Frontal cortex (tissue), 4 donors: ENCODE results near the gene ABLIM2. TPM values are rescaled to one million over a fixed set of nuclear protein-coding genes. Genes with fewer than 3 reads are reported as not detected.

ENCODE experiments used
- DNase-seq, 2 donors: peaks; one replicate each; pipeline ENCODE4 v3.0.0; 2012; ENCODE audit warnings: low spot score in 2 of 2
- FAIRE-seq: peaks from 2 replicates; lab custom pipeline; 2012; peaks lifted over from hg19 to GRCh38; lab: Jason Lieb, UNC
- total RNA-seq: library from RNA; depleted of rRNA; stranded (reverse); fragments of >200 nt; gene quantifications from one replicate; pipeline ENCODE4 v1.2.3, GENCODE V29; 2014
- donor health status: control.
- donor health status: control.
- donor health status: control.

ABLIM2 gene
- total RNA-seq, 1 donor from 2014 or later = 9.4 TPM

DNA sequence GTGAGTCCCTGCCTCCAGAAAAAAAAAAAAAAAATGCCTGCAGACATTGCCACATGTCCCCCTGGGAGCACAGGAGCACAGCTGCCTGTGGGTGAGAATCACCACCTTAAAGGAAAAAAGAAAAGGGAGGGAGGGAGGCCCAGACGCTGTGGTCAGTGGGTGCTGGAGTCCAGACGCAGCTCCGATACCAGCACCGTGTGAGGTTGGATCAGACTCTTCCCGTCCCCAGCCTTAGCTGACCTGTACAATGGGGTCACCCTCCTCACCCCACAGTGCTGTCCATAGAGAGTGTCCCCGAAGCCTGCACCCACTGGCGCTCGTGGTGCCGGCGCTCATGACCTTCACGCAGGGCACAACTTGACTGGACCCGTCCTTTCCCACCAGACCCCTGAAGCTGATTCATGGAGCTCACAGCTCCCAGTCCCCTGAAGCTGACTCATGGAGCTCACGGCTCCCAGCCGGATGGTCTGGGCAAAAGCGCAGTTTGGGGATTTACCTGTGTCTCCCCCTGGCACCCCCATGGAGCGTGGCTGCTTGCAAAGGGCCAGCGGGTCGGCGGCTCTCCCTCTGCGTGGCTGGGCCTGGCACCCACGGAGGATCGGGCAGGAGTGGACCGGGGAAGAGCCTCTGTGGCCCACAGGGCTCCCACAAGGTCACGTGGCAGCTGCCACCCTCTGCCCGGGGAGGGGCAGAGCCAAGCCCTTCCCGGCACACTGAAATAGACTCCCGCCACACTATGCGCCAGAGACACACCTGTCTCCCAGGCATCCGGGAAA is 31.4 kb downstream of the ABLIM2 start:
- DNase-seq = no peak
- FAIRE-seq = no peak

DNA sequence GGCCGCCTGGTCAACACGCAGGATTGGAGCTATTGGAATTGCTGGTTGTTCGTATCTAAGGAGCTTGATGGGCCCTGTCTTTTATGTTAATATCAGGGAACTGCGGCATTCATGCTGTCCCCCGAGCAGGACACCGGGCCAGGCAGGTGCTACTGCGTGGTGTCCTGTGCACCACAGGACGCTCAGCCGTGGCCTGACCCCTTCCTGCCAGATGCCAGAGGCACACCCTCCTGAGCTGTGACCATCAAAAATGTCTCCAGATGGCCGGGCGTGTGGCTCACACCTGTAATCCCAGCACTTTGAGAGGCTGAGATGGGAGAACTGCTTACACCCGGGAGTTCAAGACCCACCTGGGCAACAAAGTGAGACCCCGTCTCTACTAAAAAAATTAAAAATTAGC is 32.1 kb downstream of the ABLIM2 start:
- DNase-seq (no peak), FAIRE-seq (no peak)

DNA sequence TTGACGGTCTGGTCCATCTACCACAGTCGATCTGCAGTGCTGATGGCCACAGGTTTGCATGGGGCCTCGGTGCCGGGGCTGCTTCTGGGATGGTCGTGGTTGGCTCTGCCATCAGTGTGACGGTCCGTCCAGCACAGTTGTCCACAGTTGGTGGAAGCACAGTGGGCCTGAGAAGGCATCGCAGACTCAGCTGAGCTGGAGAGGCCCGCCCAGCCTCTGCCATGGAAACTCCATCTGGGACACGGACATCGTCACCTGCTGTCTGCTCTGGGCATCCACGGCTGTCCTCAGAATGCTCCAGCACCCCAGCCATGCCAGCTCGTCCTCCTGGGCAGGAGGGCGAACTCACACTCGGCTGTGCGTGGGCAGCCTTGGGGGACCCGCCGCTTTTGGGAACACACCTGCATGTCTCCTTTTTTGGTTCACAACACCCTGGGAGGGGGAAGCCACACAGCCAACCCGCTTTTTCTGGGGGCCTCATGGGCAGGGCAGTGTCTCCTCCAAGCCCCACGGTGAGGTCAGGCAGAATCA is 33.0 kb downstream of the ABLIM2 start:
- no peak for FAIRE-seq
- DNase-seq = no peak

- FAIRE-seq (no peak), DNase-seq (no peak)
Observed at GRCh38 chr4:8123870-8124269, 34.7 kb downstream of the ABLIM2 start.

GRCh38 chr4:8123389-8123788 is 35.2 kb downstream of the ABLIM2 start:
- DNase-seq = no peak
- no peak for FAIRE-seq

GRCh38 chr4:8122746-8123145 is 35.9 kb downstream of the ABLIM2 start:
- DNase-seq (no peak), FAIRE-seq (no peak)

GRCh38 chr4:8121292-8122015 is 37.2 kb downstream of the ABLIM2 start:
- FAIRE-seq (no peak), DNase-seq (no peak)

DNA sequence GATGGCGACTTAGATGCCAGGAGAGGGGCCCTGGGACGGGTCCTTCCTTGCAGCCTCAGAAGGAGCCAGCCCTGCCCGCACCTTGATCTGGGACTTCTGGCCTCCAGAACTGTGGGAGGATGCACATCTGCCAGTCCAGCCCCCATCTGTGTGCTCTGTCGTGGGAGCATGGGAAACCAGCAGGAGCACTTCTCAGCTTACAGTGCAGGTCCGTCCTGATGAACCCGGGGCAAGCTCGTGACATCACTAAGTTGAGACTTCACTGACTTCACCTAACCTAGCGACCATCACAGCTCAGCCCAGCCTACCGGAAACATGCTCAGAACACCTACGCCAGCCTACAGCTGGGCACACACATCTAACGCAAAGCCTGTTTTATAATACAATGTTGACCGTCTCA is 38.1 kb downstream of the ABLIM2 start:
- no peak for DNase-seq
- FAIRE-seq = no peak

DNA sequence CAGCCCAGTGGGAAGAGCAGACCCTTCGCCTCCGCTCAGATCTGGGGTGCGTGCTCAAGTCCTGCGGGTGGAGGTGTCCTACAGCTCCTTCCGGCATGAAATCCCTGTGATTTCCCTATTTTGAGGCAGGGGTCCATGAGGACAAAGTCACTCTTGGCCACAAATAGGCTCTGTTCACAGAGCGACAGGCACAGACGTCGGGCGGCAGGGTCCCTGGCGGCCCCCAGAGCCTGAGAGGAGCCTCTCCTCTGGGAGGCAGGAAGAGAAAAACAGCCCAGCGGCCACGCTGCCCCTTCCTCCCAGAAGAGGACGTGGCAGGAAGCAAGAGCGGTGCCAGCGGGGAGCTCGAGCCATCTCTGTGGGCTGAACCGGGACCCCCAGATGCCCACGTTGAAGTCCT is 38.7 kb downstream of the ABLIM2 start:
- FAIRE-seq (no peak), DNase-seq (no peak)

DNA sequence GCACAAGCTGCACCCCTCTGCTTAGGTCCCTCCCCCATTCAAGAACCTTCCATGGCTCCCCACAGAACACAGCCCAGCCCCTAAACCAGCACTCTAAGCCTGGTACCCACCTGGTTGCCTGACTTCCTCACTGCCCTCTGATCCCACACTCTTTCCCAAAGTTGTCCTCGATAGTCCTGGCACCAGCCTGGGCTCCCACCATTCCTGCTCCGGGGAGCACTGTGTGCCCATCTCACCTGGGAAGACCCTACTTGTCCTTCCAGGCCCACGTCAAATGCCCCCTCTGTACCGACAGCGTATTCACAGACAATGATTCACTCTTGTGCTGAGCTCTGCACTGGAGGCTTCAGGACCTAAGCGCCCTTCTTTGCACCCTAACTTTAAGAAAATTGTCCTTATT is 40.1 kb downstream of the ABLIM2 start:
- no peak for DNase-seq
- no peak for FAIRE-seq

GRCh38 chr4:8118035-8118434 is 40.6 kb downstream of the ABLIM2 start:
- no peak for FAIRE-seq

GRCh38 chr4:8117278-8117682 is 41.3 kb downstream of the ABLIM2 start:
- no peak for DNase-seq
- no peak for FAIRE-seq

More at GRCh38 chr4:8118035-8118434, 40.6 kb downstream of the ABLIM2 start:
- DNase-seq = no peak

DNA sequence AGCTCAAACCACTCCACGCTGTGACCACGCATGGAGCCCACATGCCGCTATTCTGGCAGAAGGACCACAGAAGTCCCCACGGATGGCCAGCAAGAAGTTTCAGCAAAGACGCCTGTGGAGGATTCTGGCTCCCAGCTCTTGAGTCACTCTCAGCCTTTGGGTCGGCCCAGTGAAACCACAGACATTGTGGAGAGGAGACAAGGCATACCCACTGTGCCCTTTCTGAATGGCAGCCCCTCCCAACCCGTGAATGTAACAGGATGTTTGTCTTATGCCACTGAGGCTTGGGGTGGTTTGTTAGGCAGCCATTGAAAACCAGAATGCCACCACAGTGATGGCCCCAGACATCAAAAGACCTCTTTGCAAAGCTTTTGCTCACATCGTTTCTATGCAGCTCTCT is 42.7 kb downstream of the ABLIM2 start:
- FAIRE-seq (no peak), DNase-seq (no peak)

- DNase-seq (no peak), FAIRE-seq (no peak)
Observed at GRCh38 chr4:8115203-8115520, 43.5 kb downstream of the ABLIM2 start.

GRCh38 chr4:8114456-8115202 is 44.0 kb downstream of the ABLIM2 start:
- DNase-seq = no peak
- FAIRE-seq = no peak

- no peak for FAIRE-seq
Observed at GRCh38 chr4:8113611-8114377, 44.8 kb downstream of the ABLIM2 start.

DNA sequence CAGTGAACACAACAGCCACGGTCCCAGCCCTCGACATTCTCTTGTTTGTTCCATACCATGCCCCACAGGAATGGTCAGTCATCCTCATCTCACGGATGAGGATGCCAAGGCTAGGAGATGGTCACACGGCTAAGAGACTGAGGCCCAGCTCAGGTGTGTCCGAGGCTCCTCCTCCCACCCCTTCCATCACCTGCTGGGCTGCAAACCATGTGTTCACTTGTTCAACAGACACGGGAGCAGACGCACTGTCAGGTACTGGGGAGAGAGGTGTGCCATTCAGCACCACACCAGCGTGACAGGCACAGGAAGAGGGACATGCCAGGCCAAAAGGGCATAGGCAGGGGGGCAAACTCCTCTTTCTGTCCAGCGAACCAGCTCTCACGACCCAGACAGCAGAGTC is 45.9 kb downstream of the ABLIM2 start:
- DNase-seq (no peak), FAIRE-seq (no peak)

More at GRCh38 chr4:8113611-8114377, 44.8 kb downstream of the ABLIM2 start:
- no peak for DNase-seq

DNA sequence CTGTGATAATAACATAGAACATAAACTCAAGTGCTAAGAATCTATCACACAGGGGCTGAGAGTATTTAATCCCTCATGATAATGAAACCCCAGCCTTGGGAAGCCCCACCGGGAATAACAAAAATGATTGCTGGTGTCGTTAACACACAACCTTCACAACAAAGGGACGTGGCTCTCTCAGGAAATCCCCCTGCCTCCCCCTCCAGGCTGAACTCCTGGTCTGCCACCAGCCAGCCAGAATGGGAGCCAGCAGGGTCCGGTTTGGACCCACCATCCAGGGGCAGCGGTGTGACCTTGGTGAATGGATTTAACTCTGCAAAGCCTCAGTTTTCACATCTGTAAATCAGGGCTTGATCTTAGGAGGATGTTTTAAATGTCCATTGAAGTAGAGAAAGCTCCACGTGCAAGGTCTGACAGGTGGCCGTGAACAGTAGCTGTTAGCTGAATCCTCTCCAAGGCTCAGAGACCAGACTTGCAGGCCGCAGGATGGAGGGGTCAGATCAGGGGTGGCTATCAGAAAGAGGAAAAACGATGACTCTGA is 46.5 kb downstream of the ABLIM2 start:
- DNase-seq = no peak
- no peak for FAIRE-seq

- DNase-seq (no peak), FAIRE-seq (no peak)
Observed at GRCh38 chr4:8110071-8110986, 48.3 kb downstream of the ABLIM2 start.
